ENCODE data around the gene LHFPL3. TPM values are rescaled to one million over a fixed set of nuclear protein-coding genes. Genes with fewer than 3 reads are reported as not detected.
A peak's percentile ranks its signal among the peaks of the same experiment; 100 is the strongest.

The LHFPL3 gene
- total and polyA plus RNA-seq, 9 of the 15 experiments (the other 6 are each of a cell fraction or from before 2014, with no cell fraction given), result 0.21 to 0.52 TPM; not detected in 7

- intact Hi-C loops (cut with micrococcal nuclease), result no loop called here
- Histone ChIP-seq H3K79me2 (ENCODE audit: control insufficient read depth, insufficient read depth, low read length) (no peaks in the 10 kb centered on the region), H3K27ac (ENCODE audit: extremely low read depth, low read depth, low read length) (no peak overlapping the region), H3K9ac (ENCODE audit: insufficient read depth in 1 of 2, low read depth in 2 of 2, low read length in 2 of 2) (no peak overlapping the region), H3K9me3 (replicated peaks; ENCODE audit: control insufficient read depth, insufficient read depth, low read depth, low read length) (no peaks in the 10 kb centered on the region), H4K20me1 (replicated peaks; ENCODE audit: control insufficient read depth, insufficient read depth, low read length) (no peaks in the 10 kb centered on the region), H3K36me3 (ENCODE audit: control insufficient read depth, insufficient read depth, low read length) (no peaks in the 10 kb centered on the region), H3K4me3 (no peak overlapping the region), H3K4me1 (replicated peaks in 1 of 2; ENCODE audit: control insufficient read depth in 2 of 2, insufficient read depth in 2 of 2, low read length in 2 of 2) (no peaks in the 10 kb centered on the region), H3K4me2 (ENCODE audit: insufficient read depth, low read length) (no peak overlapping the region), H2AFZ (ENCODE audit: low read depth, low read length) (no peak overlapping the region), H3K9me1 (ENCODE audit: control insufficient read depth, insufficient read depth, low read length) (no peaks in the 10 kb centered on the region), H3K27me3 (ENCODE audit: control insufficient read depth in 2 of 2, insufficient read depth in 2 of 2, low read length in 2 of 2) (peaks cover 0 to 5% of the 10 kb centered on the region in 2 experiments; a peak in 1 of 5 replicates)
- TF ChIP-seq MTA1 (IDR thresholded peaks at IDR 0.05; ENCODE audit: borderline replicate concordance), result no peak
- TF ChIP-seq MEIS2 (IDR thresholded peaks at IDR 0.05; ENCODE audit: partially characterized antibody), result peak; percentile 16
- TF ChIP-seq RBM39 (optimal IDR thresholded peaks at IDR 0.05; ENCODE audit: low read depth, low read length), result no peak
- TF ChIP-seq, protein P1, sequence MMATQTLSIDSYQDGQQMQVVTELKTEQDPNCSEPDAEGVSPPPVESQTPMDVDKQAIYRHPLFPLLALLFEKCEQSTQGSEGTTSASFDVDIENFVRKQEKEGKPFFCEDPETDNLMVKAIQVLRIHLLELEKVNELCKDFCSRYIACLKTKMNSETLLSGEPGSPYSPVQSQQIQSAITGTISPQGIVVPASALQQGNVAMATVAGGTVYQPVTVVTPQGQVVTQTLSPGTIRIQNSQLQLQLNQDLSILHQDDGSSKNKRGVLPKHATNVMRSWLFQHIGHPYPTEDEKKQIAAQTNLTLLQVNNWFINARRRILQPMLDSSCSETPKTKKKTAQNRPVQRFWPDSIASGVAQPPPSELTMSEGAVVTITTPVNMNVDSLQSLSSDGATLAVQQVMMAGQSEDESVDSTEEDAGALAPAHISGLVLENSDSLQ (IDR thresholded peaks at IDR 0.05), result 0 out of 2 replicates have a peak, but pooled peaks have one; percentile 10
- ATAC-seq (no peak), FAIRE-seq (no peak), DNase-seq (ENCODE audit: extremely low read depth in 1 of 4, low spot score in 3 of 4) (no peak)
- BruUV-seq (replicated peaks), result no TSS peak
- in situ Hi-C loops (cut with MboI), result no loop called here
- ChIA-PET CTCF (ENCODE audit: low intra/inter-chr PET ratio) (no interaction called here), POLR2A (no interaction called here)
- WGBS (ENCODE audit: insufficient coverage, low coverage, missing lambda C conversion rate), result under 1% methylated on average over 5 of the region's 5 CpGs
These were observed 30.2 kb downstream of the LHFPL3 start for GRCh38 chr7:104358446-104359132.

DNA sequence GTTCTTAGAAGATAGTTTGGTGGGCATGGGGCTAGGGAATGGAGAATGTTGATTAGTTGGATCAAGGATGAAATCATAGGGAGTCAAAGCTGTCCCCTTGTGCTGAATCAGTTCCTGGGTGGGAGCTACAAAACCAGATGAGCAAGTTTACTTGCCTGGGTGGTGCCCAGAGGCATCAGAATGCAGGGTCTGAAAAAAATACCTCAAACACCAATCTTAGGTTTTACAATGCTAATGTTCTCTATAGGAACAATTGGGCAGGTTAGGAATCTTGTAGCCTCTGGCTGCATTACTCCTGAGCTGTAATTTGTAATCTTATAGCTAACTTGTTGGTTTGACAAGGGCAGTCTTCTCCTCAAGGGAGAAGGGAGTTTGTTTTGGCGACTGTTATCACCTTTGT lies 34.4 kb downstream of the LHFPL3 start:
- Histone ChIP-seq H3K36me3 (ENCODE audit: control insufficient read depth, insufficient read depth, low read length) (no peaks in the 10 kb centered on the region), H4K20me1 (replicated peaks; ENCODE audit: control insufficient read depth, insufficient read depth, low read length) (no peaks in the 10 kb centered on the region), H3K9me1 (ENCODE audit: control insufficient read depth, insufficient read depth, low read length) (no peaks in the 10 kb centered on the region), H3K4me3 (no peak overlapping the region), H3K27me3 (ENCODE audit: control insufficient read depth in 2 of 2, insufficient read depth in 2 of 2, low read length in 2 of 2) (peaks cover 0 to 6% of the 10 kb centered on the region in 2 experiments; a peak in 3 of 5 replicates), H3K9ac (ENCODE audit: insufficient read depth in 1 of 2, low read depth in 2 of 2, low read length in 2 of 2) (no peak overlapping the region), H3K4me1 (replicated peaks in 1 of 2; ENCODE audit: control insufficient read depth in 2 of 2, insufficient read depth in 2 of 2, low read length in 2 of 2) (no peaks in the 10 kb centered on the region), H3K27ac (ENCODE audit: extremely low read depth, low read depth, low read length) (no peak overlapping the region), H3K9me3 (replicated peaks; ENCODE audit: control insufficient read depth, insufficient read depth, low read depth, low read length) (no peaks in the 10 kb centered on the region), H3K79me2 (ENCODE audit: control insufficient read depth, insufficient read depth, low read length) (no peaks in the 10 kb centered on the region), H2AFZ (ENCODE audit: low read depth, low read length) (no peak overlapping the region), H3K4me2 (ENCODE audit: insufficient read depth, low read length) (no peak overlapping the region)
- 0% methylated on average over 1 of the region's 1 CpG for WGBS (ENCODE audit: insufficient coverage, low coverage, missing lambda C conversion rate)
- in situ Hi-C loops (cut with MboI) (no loop called here), intact Hi-C loops (cut with micrococcal nuclease) (no loop called here)
- DNase-seq (ENCODE audit: extremely low read depth in 1 of 4, low spot score in 3 of 4), result no peak
- no TSS peak for BruUV-seq (replicated peaks)
- POLR2A ChIA-PET, result no interaction called here
- no peak for FAIRE-seq
- CTCF ChIA-PET (ENCODE audit: low intra/inter-chr PET ratio), result no interaction called here
- ATAC-seq, result no peak
- TF ChIP-seq PRPF4 (IDR thresholded peaks at IDR 0.05; ENCODE audit: insufficient read depth, low read depth, low read length, poor library complexity, severe bottlenecking) (no peak), MEF2D (tag; conservative IDR thresholded peaks at IDR 0.05; ENCODE audit: low read depth) (no peak)

All from K562 (cell line).